GM12878 (cell line): ENCODE data around the gene PTPN13.

Experiments
- CHD2 ChIP-seq: IDR thresholded peaks from 2 replicates; pipeline ENCODE4 v1.6.1; 2011; ENCODE audit warnings: low read depth, low read length, improper control_type of control experiment, borderline replicate concordance
- NRF1 ChIP-seq: conservative IDR thresholded peaks from 2 replicates; pipeline ENCODE4 v1.6.1; 2011; ENCODE audit warnings: mild to moderate bottlenecking, low read depth, low read length, improper control_type of control experiment
- POLR2A ChIP-seq: IDR thresholded peaks from 2 replicates; pipeline ENCODE4 v1.6.1; 2011; ENCODE audit warnings: low read depth, mild to moderate bottlenecking, low read length
- SIN3A ChIP-seq: IDR thresholded peaks from 2 replicates; pipeline ENCODE4 v1.6.1; 2012; ENCODE audit warnings: low read depth, low read length, improper control_type of control experiment
- SPI1 ChIP-seq: IDR thresholded peaks from 2 replicates; pipeline ENCODE4 v1.6.1; 2011; ENCODE audit warnings: low read depth, mild to moderate bottlenecking, low read length, moderate library complexity, borderline replicate concordance; ENCODE audit not compliant: insufficient read depth
- STAT1 ChIP-seq: fragments of 450-650 bp; conservative IDR thresholded peaks from 2 replicates; pipeline ENCODE4 v1.6.1; 2014; ENCODE audit warnings: antibody characterized with exemption, mild to moderate bottlenecking
- TAF1 ChIP-seq: IDR thresholded peaks from 2 replicates; pipeline ENCODE4 v1.6.1; 2011; ENCODE audit warnings: mild to moderate bottlenecking, low read depth, low read length, borderline replicate concordance
- TF ChIP-seq, protein P1 (sequence below), 3 experiments: IDR thresholded peaks in 2 of 3; conservative IDR thresholded peaks in 1 of 3; 2 replicates each; pipeline ENCODE4 v1.5.1; 2011; ENCODE audit warnings: low read depth in 3 of 3, low read length in 3 of 3, mild to moderate bottlenecking in 3 of 3, control low read depth in 2 of 3, moderate library complexity in 2 of 3, inconsistent platforms in 1 of 3, mixed read lengths in 1 of 3; ENCODE audit not compliant: control insufficient read depth in 2 of 3, insufficient read depth in 1 of 3; ENCODE audit errors: extremely low read depth in 1 of 3

DNA sequence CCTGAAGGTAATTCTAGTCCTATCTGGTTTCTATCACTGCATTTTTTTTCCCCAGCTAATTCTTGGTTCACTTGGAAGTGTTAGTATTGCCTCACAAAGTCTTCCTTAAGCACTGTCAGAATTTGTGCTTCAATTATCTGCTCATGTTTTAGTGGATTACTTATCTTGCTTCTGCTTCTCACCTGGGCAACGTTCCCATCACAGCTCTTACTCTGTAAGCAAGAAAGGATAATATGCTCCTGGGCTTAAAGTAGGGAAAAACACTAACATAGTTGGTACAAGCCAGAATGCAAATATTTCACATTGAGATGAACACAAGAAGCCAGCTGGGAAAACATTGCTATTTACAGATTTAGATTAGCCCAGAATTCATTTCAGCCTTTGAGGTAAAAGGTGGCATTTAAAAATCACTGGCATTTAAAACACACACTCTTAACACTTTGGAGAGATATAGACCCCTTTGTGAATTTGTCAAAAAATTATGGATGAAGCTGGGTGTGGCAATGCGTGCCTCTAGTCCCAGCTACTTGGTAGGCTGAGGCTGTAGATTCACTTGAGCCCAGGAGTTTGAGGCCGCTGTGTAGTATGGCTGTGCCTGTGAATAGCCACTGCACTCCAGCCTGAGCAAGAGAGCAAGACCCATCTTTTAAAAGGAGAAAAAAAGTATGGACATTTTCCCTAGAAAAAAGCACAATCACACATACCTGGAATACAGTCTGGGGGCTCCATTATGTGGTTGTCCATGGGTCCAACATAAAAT is 6.6 kb upstream of the PTPN13 start:
- TF ChIP-seq, protein P1, sequence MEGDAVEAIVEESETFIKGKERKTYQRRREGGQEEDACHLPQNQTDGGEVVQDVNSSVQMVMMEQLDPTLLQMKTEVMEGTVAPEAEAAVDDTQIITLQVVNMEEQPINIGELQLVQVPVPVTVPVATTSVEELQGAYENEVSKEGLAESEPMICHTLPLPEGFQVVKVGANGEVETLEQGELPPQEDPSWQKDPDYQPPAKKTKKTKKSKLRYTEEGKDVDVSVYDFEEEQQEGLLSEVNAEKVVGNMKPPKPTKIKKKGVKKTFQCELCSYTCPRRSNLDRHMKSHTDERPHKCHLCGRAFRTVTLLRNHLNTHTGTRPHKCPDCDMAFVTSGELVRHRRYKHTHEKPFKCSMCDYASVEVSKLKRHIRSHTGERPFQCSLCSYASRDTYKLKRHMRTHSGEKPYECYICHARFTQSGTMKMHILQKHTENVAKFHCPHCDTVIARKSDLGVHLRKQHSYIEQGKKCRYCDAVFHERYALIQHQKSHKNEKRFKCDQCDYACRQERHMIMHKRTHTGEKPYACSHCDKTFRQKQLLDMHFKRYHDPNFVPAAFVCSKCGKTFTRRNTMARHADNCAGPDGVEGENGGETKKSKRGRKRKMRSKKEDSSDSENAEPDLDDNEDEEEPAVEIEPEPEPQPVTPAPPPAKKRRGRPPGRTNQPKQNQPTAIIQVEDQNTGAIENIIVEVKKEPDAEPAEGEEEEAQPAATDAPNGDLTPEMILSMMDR (IDR thresholded peaks at IDR 0.05 in 2 of 3, conservative IDR thresholded peaks at IDR 0.05 in 1 of 3; ENCODE audit: control insufficient read depth in 2 of 3, extremely low read depth in 1 of 3, insufficient read depth in 1 of 3, low read depth in 3 of 3, low read length in 3 of 3) = no peak
- no peak for TF ChIP-seq TAF1
- TF ChIP-seq NRF1 = no peak
- no peak for TF ChIP-seq SPI1
- TF ChIP-seq POLR2A = no peak
- TF ChIP-seq CHD2 = no peak
- TF ChIP-seq SIN3A = no peak
- TF ChIP-seq STAT1 = no peak
